ENCODE data around the gene ALG12.

- TF ChIP-seq POLR2A (IDR thresholded peaks at IDR 0.05; ENCODE audit: low read depth, low read length) (no peak), POLR2AphosphoS5 (IDR thresholded peaks at IDR 0.05; ENCODE audit: low read depth, low read length) (no peak)
These were observed 14.8 kb downstream of the ALG12 start for GRCh38 chr22:49903322-49904039.
